Renal cortex interstitium (tissue), 11 donors: ENCODE data around the gene KIF1A. TPM values are rescaled to one million over a fixed set of nuclear protein-coding genes. Genes with fewer than 3 reads are reported as not detected.
"Not testable (repeated sequence)": the region's sequence is repeated elsewhere in the genome, so short reads cannot be mapped to it uniquely, and the experiment has no call there.

Experiments used
- DNase-seq, 11 donors: peaks; one replicate each; pipeline ENCODE4 v3.0.0-alpha.2; 2013; ENCODE audit warnings: low read depth in 9 of 11, low spot score in 4 of 11; ENCODE audit errors: extremely low read depth in 1 of 11
- polyA plus RNA-seq, 3 donors: library from polyadenylated mRNA; unstranded; fragments of 120-200 nt; gene quantifications; one replicate each; pipeline ENCODE4 v1.2.1, GENCODE V29; 2013; ENCODE audit not compliant: insufficient read length in 3 of 3

The KIF1A gene
- polyA plus RNA-seq, 3 donors, result 10.7 to 14.0 (median 11.4) TPM

DNA sequence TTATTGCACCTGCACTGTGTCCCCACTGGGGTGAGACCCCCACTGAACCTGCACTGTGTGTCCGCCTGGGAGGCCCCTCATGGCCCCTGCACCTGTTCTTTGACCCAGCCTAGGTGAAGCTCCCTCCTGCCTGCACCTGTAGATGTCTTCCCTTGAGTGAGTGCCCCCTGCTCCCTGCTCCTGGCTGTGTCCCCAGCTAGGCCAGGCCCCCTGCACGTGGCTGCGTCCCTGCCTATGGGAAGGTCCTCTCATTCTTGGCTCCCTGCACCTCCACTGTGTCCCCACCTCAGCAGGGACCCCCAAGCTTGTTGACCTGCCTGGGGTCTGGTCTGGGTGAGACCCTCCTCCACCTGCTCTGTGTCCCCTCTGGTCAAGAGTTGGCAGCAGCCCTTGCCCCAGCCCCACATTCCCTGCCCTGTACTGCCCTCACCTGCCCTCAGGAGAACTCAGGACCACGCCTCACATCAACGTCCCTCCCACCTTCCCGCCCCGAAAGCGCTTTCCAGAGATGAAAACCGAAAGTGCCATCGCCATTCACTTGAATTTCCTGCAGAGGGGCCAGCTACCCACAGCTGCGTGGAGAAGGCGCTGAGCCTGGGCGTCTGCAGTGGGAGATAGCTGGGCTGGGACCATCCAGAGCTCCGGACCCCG is 136.6 kb downstream of the KIF1A start:
- DNase-seq, result not testable (repeated sequence)

DNA sequence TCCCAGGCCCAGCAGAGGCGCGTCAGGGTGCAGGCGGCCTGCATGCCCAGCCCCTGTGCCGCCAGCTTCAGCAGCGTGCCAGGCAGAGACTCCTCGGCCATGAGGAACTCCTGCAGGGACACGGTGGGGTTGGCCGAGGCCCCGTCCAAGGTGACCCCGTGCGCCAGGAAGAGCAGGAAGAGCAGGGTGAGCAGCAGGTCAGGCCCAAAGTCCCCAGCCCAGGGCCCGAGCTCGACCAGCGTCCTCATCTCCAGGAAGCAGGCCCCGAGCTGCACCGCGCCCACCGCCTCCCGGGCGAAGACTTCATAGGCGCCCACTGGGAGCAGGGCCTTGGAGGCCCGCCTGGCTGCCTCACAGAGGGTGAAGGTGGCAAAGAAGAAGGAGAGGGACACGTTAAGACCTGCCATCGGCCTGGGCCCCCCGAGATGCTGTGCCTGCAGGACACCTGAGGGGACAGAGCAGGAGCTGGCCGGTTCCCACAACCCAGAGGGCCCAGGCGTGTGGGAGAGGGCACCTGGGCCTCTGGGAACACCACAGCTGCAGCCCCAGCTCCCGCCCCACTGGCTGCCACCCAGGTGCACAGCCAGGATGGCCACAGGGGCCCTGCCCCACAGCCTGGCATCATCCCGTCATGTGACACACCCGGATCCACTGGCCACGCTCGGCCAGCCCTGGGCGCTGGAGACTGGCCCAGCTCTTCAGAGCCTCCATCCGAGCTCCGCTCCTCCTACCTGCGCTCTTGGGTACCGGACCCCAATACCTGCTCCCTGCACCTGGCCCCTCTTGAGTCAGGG is 137.4 kb downstream of the KIF1A start, which contains the start of gene AQP12B:
Gene AQP12B (minus strand): TSS at position 455 of the 794 bp plus-strand sequence. CDS start 48 bp downstream, at position 407.
- not testable (repeated sequence) for DNase-seq

GRCh38 chr2:240680185-240680584 is 139.8 kb downstream of the KIF1A start:
- not testable (repeated sequence) for DNase-seq

DNA sequence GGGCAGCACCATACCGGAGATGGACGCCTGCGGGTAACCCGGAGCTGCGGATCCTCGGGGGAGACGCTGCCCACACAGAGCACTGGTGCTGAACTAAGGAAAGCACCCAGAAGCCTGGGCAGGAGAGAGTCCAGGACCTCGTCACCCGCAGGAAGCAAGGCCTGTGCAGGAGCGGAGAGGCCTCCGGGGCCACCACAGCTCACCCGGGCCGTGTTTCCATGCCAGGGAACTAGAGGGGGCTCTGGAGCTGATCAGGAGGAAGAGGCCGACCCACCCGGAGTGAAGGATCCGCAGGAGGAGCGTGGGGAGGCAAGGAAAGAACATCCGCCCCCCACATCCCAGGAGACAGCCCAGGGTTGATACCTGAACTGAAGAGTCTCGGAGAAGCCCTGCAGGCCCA is 141.1 kb downstream of the KIF1A start:
- not testable (repeated sequence) for DNase-seq

- DNase-seq, result not testable (repeated sequence)
These were observed 142.0 kb downstream of the KIF1A start for GRCh38 chr2:240678043-240678442.

DNA sequence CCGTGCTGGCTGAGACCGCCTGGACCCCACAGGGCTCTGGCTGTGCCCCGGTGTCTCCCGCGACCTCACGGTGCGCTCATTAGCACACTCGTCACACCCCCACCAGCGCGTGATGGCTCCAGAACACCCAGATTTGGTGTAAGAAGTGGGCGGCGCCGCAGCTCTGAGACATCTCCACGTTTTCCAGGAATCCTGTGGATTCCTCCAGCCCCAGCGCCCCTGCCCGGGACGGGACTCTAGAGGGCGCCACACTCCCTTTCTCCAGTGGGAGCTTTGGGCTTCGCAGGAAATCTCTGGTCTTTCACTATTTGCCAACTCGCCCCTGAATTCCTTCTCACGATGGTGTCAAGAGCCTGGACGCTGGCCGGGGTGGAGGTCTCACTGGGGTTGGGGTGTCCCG is 144.7 kb downstream of the KIF1A start:
- not testable (repeated sequence) for DNase-seq

GRCh38 chr2:240674461-240675184 is 145.4 kb downstream of the KIF1A start:
- not testable (repeated sequence) for DNase-seq

DNA sequence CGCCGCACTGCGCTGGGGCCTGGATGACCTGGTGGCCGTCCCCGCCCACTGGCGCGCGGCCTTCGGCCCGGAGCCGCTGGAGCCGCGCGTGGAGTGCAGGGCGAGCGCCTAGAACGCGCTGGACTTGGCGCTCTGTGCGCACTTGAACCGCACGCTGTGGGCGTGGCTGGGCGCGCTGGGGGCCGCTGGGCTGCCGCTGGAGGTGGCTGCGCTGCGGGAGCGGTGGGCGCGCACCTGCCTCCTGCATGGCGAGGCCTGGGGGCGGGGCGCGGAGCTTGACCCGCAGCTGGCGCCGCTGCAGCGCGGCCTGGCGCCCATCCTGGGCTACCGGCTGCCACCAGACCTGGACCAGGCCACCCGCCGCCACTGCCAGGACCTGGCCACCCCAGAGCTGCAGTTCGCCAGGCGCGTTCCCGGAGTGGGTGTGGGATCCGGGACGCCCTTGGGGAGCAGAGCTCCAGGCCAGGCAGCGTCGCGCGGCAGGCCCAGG is 147.3 kb downstream of the KIF1A start:
- DNase-seq, result no peak

DNA sequence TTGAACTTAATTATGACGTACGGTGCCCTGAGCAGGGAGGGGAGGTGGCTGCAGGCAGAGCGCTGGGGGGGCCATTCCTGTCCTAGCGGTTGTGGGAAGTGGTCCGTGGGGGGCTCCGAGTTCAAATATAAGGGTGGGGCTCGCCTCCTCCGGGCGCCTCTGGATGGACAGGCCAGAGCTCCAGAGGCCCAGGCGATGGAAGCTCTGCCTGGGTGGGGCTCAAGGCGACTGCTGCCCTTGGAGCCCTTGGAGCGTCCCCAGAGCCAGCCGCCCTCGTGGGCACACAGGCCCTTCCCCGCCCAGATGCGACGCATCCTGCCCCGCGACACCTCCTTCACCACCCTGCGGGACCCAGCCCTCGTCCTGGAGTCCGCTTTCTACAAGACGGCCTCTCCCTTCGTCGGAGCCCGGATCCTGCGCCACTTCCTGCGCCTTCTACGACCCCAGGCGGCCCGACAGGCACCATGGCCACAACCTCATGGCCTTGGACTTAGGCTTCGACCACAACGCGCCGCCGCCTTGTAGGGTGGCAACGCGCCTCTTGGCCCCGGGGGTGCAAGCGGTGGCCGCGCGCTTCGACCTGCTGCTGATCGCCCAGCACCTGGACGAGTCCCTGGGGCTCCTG is 147.8 kb downstream of the KIF1A start:
- DNase-seq, result no peak

- DNase-seq, result no peak
These were observed 149.1 kb downstream of the KIF1A start for GRCh38 chr2:240670950-240671349.

- no peak for DNase-seq
These were observed 149.6 kb downstream of the KIF1A start for GRCh38 chr2:240670402-240670801.

GRCh38 chr2:240664622-240665021 is 155.4 kb downstream of the KIF1A start:
- DNase-seq, result no peak

Other genes with a start within 250 kb of the KIF1A start
- 10 to 100 TPM; 20.2 to 37.9 (median 32.1) TPM for gene CAPN10, start 233.5 kb downstream of the KIF1A start, polyA plus RNA-seq
- 1 to 10 TPM; 1.7 to 3.2 (median 1.9) TPM for gene GPR35, start 194.7 kb downstream of the KIF1A start, polyA plus RNA-seq
- gene AQP12B, start 137.3 kb downstream of the KIF1A start, polyA plus RNA-seq, result under 1 TPM; 0.48 to 0.51 (median 0.49) TPM
- under 1 TPM in 2 of 3 donors, not detected in 1; 0.38 to 0.55 TPM for gene AQP12A, start 128.4 kb downstream of the KIF1A start, polyA plus RNA-seq
- under 1 TPM in 2 of 3 donors, not detected in 1; 0.15 to 0.17 TPM for gene AGXT, start 48.6 kb upstream of the KIF1A start, polyA plus RNA-seq
- 1 to 10 TPM; 7.2 to 9.7 (median 7.7) TPM for gene MAB21L4, start 75.9 kb upstream of the KIF1A start, polyA plus RNA-seq
- gene CROCC2, start 86.1 kb upstream of the KIF1A start, polyA plus RNA-seq, result under 1 TPM; 0.05 to 0.07 (median 0.06) TPM
- gene SNED1, start 178.4 kb upstream of the KIF1A start, polyA plus RNA-seq, result 10 to 100 TPM in 1 of 3 donors, 1 to 10 TPM in 2; 6.1 to 13.9 (median 8.1) TPM